NT2/D1 (cell line): ENCODE results near the gene SLC2A14.
"Not testable (repeated sequence)": the region's sequence is repeated elsewhere in the genome, so short reads cannot be mapped to it uniquely, and the experiment has no call there.

Experiments used
- YY1 ChIP-seq: IDR thresholded peaks from 2 replicates; pipeline ENCODE4 v1.6.1; 2011; ENCODE audit not compliant: insufficient read length, insufficient read depth
- ZNF274 ChIP-seq: IDR thresholded peaks from 2 replicates; pipeline ENCODE4 v1.6.1; 2011; ENCODE audit warnings: mild to moderate bottlenecking, low read depth, low read length

GRCh38 chr12:7839848-7840247 is 32.9 kb downstream of the SLC2A14 start:
- not testable (repeated sequence) for TF ChIP-seq ZNF274, YY1
